Spleen (tissue), 11 donors: ENCODE results near the gene ABCA13. TPM values are rescaled to one million over a fixed set of nuclear protein-coding genes. Genes with fewer than 3 reads are reported as not detected.

ENCODE experiments used
- DNase-seq: peaks from one replicate; pipeline ENCODE4 v3.0.0-alpha.2; 2020
- H3K27ac ChIP-seq, 8 donors: fragments of 200-600 bp; sonication (generic) in 7 of 8; 1 replicate in 4 of 8; 2 replicates in 4 of 8; pipeline versions ENCODE4 v1.5.0 to v1.8.0; 2016 to 2021; ENCODE audit warnings: inconsistent platforms in 4 of 8, mild to moderate bottlenecking in 4 of 8, moderate library complexity in 1 of 8
- H3K27me3 ChIP-seq, 7 donors: fragments of 200-600 bp; sonication (generic) in 6 of 7; replicated peaks in 1 of 7; 1 replicate in 4 of 7; 2 replicates in 3 of 7; pipeline versions ENCODE4 v1.5.0 to v1.8.0; 2016 to 2021; ENCODE audit warnings: inconsistent platforms in 3 of 7, mild to moderate bottlenecking in 1 of 7
- H3K36me3 ChIP-seq, 6 donors: fragments of 200-600 bp; sonication (generic) in 5 of 6; 1 replicate in 4 of 6; 2 replicates in 2 of 6; pipeline versions ENCODE4 v1.5.0 to v1.8.0; 2016 to 2021; ENCODE audit warnings: inconsistent platforms in 2 of 6
- H3K4me1 ChIP-seq, 6 donors: fragments of 200-600 bp; sonication (generic) in 5 of 6; 1 replicate in 3 of 6; 2 replicates in 3 of 6; pipeline versions ENCODE4 v1.5.0 to v1.8.0; 2016 to 2021; ENCODE audit warnings: inconsistent platforms in 3 of 6
- H3K4me3 ChIP-seq, 8 donors: fragments of 200-600 bp; sonication (generic) in 7 of 8; 1 replicate in 4 of 8; 2 replicates in 4 of 8; pipeline versions ENCODE4 v1.5.0 to v1.8.0; 2016 to 2021; ENCODE audit warnings: inconsistent platforms in 4 of 8, mild to moderate bottlenecking in 4 of 8, moderate library complexity in 2 of 8
- H3K9me3 ChIP-seq, 8 donors: fragments of 200-600 bp; sonication (generic) in 7 of 8; 1 replicate in 4 of 8; 2 replicates in 4 of 8; pipeline versions ENCODE4 v1.5.0 to v1.8.0; 2016 to 2021; ENCODE audit warnings: inconsistent platforms in 4 of 8
- POLR2A ChIP-seq, 3 donors: fragments of 450-650 bp; IDR thresholded peaks; one replicate each; pipeline ENCODE4 v1.5.1; 2017; ENCODE audit warnings: antibody characterized with exemption in 3 of 3, mild to moderate bottlenecking in 1 of 3
- POLR2AphosphoS5 ChIP-seq, 3 donors: sonication (generic); formaldehyde crosslinking; IDR thresholded peaks; one replicate each; pipeline ENCODE4 v1.5.1; 2017; ENCODE audit warnings: antibody characterized with exemption in 3 of 3
- WGBS, 5 donors: extraction: QIAGEN DNeasy Blood & Tissue Kit in 3 of 5; methylation state at CpG; one replicate each; pipeline versions ENCODE4 v1.1.5 to v1.1.7; 2013 to 2018; 5-methylcytosine and 5-hydroxymethylcytosine counted together
- intact Hi-C: fragments of 100-400 bp; cut with DNase I; formaldehyde crosslinking; loops from one replicate; pipeline ENCODE4 v1.15.0; 2023; ENCODE audit warnings: low total_unique reads
- polyA plus RNA-seq, 3 donors: library from polyadenylated mRNA; stranded (reverse); fragments of 200-250 nt; gene quantifications; one replicate each; pipeline ENCODE4 v1.2.1, GENCODE V29; 2013
- total RNA-seq, 7 donors: library from RNA; depleted of rRNA in 3 of 7; stranded (reverse); fragments of >200 nt in 3 of 7; fragmentation: NEBNext Ultra II Directional in 4 of 7; extraction: Animal tissue kit (Norgen Biotek cat#: 25700) in 4 of 7; gene quantifications; one replicate each; pipeline versions ENCODE4 v1.1.0 to v1.2.1, GENCODE V29; 2016 to 2021
- TF ChIP-seq, protein P1 (sequence below), 11 experiments: fragments of 200-600 bp in 7 of 11; fragments of 450-650 bp in 4 of 11; sonication (generic) in 4 of 11; IDR thresholded peaks in 8 of 11; conservative IDR thresholded peaks in 3 of 11; 1 replicate in 7 of 11; 2 replicates in 4 of 11; pipeline versions ENCODE4 v1.4.0 to v1.8.0; 2016 to 2021; ENCODE audit warnings: antibody characterized with exemption in 11 of 11, inconsistent platforms in 4 of 11, mild to moderate bottlenecking in 1 of 11
- donor health status: healthy with polysubstance abuse.
- donor health status: DM: no; HTN: no; CAD: no; lungs with moderate emphysema.
- donor health status: DM: no; HTN: no; CAD: no.
- donor health status: Bipolar disorder and iron deficiency.
- donor health status: healthy.
- donor health status: DM: no; HTN: no; CAD: no.
- donor health status: DM: yes; HTN: yes; CAD: no.

Gene ABCA13
- total and polyA plus RNA-seq, 10 donors, result 0.02 to 19.0 (median 1.8) TPM

GRCh38 chr7:48213226-48213625 lies 42.0 kb downstream of the ABCA13 start:
- H3K4me1 ChIP-seq, result no peaks in the 10 kb centered on the region
- intact Hi-C loops, result no loop called here
- H3K36me3 ChIP-seq, result no peaks in the 10 kb centered on the region
- no peaks in the 10 kb centered on the region for H3K27me3 ChIP-seq
- 90 to 93% (median 91%) methylated on average over 1 of the region's 1 CpG for WGBS, 5 donors
- peaks cover 0 to 10% (median 0%) of the 10 kb centered on the region in 8 donors for H3K9me3 ChIP-seq
- no peak overlapping the region for H3K27ac ChIP-seq
- H3K4me3 ChIP-seq, result no peak overlapping the region
- no peak for DNase-seq
- TF ChIP-seq, protein P1, sequence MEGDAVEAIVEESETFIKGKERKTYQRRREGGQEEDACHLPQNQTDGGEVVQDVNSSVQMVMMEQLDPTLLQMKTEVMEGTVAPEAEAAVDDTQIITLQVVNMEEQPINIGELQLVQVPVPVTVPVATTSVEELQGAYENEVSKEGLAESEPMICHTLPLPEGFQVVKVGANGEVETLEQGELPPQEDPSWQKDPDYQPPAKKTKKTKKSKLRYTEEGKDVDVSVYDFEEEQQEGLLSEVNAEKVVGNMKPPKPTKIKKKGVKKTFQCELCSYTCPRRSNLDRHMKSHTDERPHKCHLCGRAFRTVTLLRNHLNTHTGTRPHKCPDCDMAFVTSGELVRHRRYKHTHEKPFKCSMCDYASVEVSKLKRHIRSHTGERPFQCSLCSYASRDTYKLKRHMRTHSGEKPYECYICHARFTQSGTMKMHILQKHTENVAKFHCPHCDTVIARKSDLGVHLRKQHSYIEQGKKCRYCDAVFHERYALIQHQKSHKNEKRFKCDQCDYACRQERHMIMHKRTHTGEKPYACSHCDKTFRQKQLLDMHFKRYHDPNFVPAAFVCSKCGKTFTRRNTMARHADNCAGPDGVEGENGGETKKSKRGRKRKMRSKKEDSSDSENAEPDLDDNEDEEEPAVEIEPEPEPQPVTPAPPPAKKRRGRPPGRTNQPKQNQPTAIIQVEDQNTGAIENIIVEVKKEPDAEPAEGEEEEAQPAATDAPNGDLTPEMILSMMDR (IDR thresholded peaks at IDR 0.05 in 8 of 11, conservative IDR thresholded peaks at IDR 0.05 in 3 of 11), result no peak
- TF ChIP-seq POLR2A (IDR thresholded peaks at IDR 0.05), result no peak
- no peak for TF ChIP-seq POLR2AphosphoS5 (IDR thresholded peaks at IDR 0.05)

DNA sequence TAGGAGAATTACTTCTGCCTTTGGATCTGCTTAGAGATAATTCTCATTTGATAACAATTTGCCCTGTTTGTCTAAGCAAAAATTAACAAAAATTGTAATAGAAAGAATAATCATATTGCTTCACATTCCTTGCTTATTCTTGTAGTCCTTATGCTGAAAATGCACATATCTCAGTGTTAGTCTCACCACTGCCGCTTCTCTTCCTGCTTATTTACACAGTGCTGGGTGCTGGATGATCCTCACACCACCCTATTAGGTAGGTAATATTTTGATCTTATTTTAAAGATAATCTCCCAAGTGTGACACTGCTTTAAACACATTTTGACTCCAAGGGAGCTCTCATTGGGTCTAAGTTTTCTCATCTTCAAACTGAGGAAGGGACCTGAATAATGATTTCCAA lies 46.0 kb downstream of the ABCA13 start:
- DNase-seq, result no peak
- H3K4me3 ChIP-seq, result no peak overlapping the region
- peaks cover 0 to 14% (median 0%) of the 10 kb centered on the region in 6 donors for H3K36me3 ChIP-seq
- H3K4me1 ChIP-seq, result no peaks in the 10 kb centered on the region
- intact Hi-C loops, result no loop called here
- H3K9me3 ChIP-seq, result no peaks in the 10 kb centered on the region
- H3K27ac ChIP-seq, result no peak overlapping the region
- WGBS, 5 donors, result 80 to 100% (median 91%) methylated on average over 1 of the region's 1 CpG
- H3K27me3 ChIP-seq, result no peaks in the 10 kb centered on the region
- TF ChIP-seq POLR2A (IDR thresholded peaks at IDR 0.05) (no peak), POLR2AphosphoS5 (IDR thresholded peaks at IDR 0.05) (no peak)
- TF ChIP-seq, protein P1 (IDR thresholded peaks at IDR 0.05 in 8 of 11, conservative IDR thresholded peaks at IDR 0.05 in 3 of 11), result no peak

DNA sequence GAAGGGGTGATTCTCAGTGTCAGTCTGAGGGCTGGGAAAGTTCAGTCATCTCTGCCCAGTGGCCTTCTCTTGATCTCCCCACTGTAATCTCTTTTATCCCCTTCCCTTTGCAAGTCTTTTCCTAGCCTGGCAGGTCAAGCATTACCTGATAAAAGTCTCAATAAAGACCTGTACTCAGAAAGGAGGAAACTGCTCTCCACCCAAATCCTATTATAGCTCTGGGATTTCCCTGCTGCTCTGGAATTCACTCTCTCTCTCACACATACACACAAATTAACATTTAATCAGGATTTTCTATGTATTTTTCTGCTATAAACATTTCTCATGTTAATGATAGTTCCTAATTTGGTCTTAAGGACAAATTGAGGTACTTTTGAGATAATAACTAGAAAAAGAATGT lies 46.5 kb downstream of the ABCA13 start:
- H3K4me1 ChIP-seq, result no peaks in the 10 kb centered on the region
- H3K9me3 ChIP-seq, result no peaks in the 10 kb centered on the region
- H3K27ac ChIP-seq, result no peak overlapping the region
- TF ChIP-seq POLR2A (IDR thresholded peaks at IDR 0.05), result no peak
- TF ChIP-seq POLR2AphosphoS5 (IDR thresholded peaks at IDR 0.05), result no peak
- TF ChIP-seq, protein P1 (IDR thresholded peaks at IDR 0.05 in 8 of 11, conservative IDR thresholded peaks at IDR 0.05 in 3 of 11), result no peak
- intact Hi-C loops, result no loop called here
- H3K36me3 ChIP-seq, result peaks cover 0 to 14% (median 0%) of the 10 kb centered on the region in 6 donors
- DNase-seq, result no peak
- no peak overlapping the region for H3K4me3 ChIP-seq
- H3K27me3 ChIP-seq, result no peaks in the 10 kb centered on the region

- no peak for DNase-seq
- intact Hi-C loops, result no loop called here
- Histone ChIP-seq H3K4me1 (no peaks in the 10 kb centered on the region), H3K9me3 (no peaks in the 10 kb centered on the region), H3K36me3 (peaks cover 0 to 27% (median 0%) of the 10 kb centered on the region in 6 donors), H3K27me3 (no peaks in the 10 kb centered on the region), H3K27ac (no peak overlapping the region), H3K4me3 (no peak overlapping the region)
- TF ChIP-seq POLR2A (IDR thresholded peaks at IDR 0.05) (no peak), POLR2AphosphoS5 (IDR thresholded peaks at IDR 0.05) (no peak)
- TF ChIP-seq, protein P1 (IDR thresholded peaks at IDR 0.05 in 8 of 11, conservative IDR thresholded peaks at IDR 0.05 in 3 of 11), result no peak
- 47 to 87% (median 75%) methylated on average over 2 of the region's 2 CpGs for WGBS, 5 donors
These were observed 52.8 kb downstream of the ABCA13 start for GRCh38 chr7:48224042-48224441.
